IMR-90 (cell line): ENCODE data around the gene SLC6A4.

Experiments
- BHLHE40 ChIP-seq: fragments of 150-350 bp; IDR thresholded peaks from 2 replicates; pipeline ENCODE4 v1.6.1; 2016; ENCODE audit warnings: mild to moderate bottlenecking, low read depth, low read length
- CEBPB ChIP-seq: IDR thresholded peaks from 2 replicates; pipeline ENCODE4 v1.6.1; 2012; ENCODE audit warnings: low read depth, low read length, improper control_type of control experiment
- FOS ChIP-seq: fragments of 150-350 bp; IDR thresholded peaks from 2 replicates; pipeline ENCODE4 v1.6.1; 2016; ENCODE audit warnings: low read depth, low read length
- MAFK ChIP-seq: IDR thresholded peaks from 2 replicates; pipeline ENCODE4 v1.6.1; 2012; ENCODE audit warnings: low read depth, low read length, improper control_type of control experiment
- MAZ ChIP-seq: IDR thresholded peaks from 2 replicates; pipeline ENCODE4 v1.6.1; 2012; ENCODE audit warnings: low read depth, mild to moderate bottlenecking, low read length, improper control_type of control experiment, moderate library complexity, borderline replicate concordance
- MXI1 ChIP-seq: IDR thresholded peaks from 2 replicates; pipeline ENCODE4 v1.6.1; 2012; ENCODE audit warnings: low read depth, mild to moderate bottlenecking, low read length, moderate library complexity, borderline replicate concordance
- NFE2L2 ChIP-seq: fragments of 150-350 bp; IDR thresholded peaks from 2 replicates; pipeline ENCODE4 v1.6.1; 2016; ENCODE audit warnings: low read depth, mild to moderate bottlenecking, low read length
- POLR2A ChIP-seq: IDR thresholded peaks from 2 replicates; pipeline ENCODE4 v1.6.1; 2012; ENCODE audit warnings: mild to moderate bottlenecking, low read depth, low read length
- RCOR1 ChIP-seq: IDR thresholded peaks from 2 replicates; pipeline ENCODE4 v1.6.1; 2012; ENCODE audit warnings: mild to moderate bottlenecking, low read length, improper control_type of control experiment; ENCODE audit not compliant: insufficient replicate concordance
- RFX5 ChIP-seq: IDR thresholded peaks from 2 replicates; pipeline ENCODE4 v1.8.0; 2012; ENCODE audit warnings: low read depth, mild to moderate bottlenecking, low read length, moderate library complexity
- SMC3 ChIP-seq: fragments of 150-350 bp; IDR thresholded peaks from 2 replicates; pipeline ENCODE4 v1.6.1; 2016; ENCODE audit warnings: low read depth, mild to moderate bottlenecking, antibody characterized with exemption, low read length, moderate library complexity
- TF ChIP-seq, protein P1 (sequence below): fragments of 150-350 bp; IDR thresholded peaks from 2 replicates; pipeline ENCODE4 v1.6.1; 2016; ENCODE audit warnings: low read depth, mild to moderate bottlenecking, low read length, moderate library complexity, borderline replicate concordance
- TF ChIP-seq, protein P2 (sequence below): fragments of 150-350 bp; IDR thresholded peaks from 2 replicates; pipeline ENCODE4 v1.6.1; 2017; ENCODE audit warnings: mild to moderate bottlenecking, antibody characterized with exemption, low read length, low read depth
- TF ChIP-seq, protein P3 (sequence below): conservative IDR thresholded peaks from 2 replicates; pipeline ENCODE4 v1.5.1; 2012; ENCODE audit warnings: mild to moderate bottlenecking, low read depth, low read length, improper control_type of control experiment

DNA sequence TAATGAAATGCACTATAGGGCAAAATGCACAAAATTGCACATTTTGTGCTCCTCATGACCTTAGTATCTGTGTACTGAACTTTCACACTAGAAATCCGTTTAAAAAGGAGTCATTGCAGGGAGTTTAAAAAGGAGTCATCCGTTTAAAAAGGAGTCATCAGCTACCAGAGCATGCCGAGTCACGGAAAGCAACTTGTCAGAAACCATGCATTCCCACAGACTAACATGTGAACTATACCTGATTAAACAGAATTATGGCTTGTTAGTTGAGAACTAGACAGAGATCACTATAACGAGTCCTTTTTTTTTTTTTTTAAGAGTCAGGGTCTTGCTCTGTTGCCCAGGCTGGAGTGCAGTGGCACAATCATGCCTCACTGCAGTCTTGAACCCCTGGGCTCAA is 35.9 kb downstream of the SLC6A4 start:
- TF ChIP-seq, protein P1, sequence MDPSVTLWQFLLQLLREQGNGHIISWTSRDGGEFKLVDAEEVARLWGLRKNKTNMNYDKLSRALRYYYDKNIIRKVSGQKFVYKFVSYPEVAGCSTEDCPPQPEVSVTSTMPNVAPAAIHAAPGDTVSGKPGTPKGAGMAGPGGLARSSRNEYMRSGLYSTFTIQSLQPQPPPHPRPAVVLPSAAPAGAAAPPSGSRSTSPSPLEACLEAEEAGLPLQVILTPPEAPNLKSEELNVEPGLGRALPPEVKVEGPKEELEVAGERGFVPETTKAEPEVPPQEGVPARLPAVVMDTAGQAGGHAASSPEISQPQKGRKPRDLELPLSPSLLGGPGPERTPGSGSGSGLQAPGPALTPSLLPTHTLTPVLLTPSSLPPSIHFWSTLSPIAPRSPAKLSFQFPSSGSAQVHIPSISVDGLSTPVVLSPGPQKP: no peak
- TF ChIP-seq BHLHE40: no peak
- TF ChIP-seq RFX5: no peak
- TF ChIP-seq, protein P2, sequence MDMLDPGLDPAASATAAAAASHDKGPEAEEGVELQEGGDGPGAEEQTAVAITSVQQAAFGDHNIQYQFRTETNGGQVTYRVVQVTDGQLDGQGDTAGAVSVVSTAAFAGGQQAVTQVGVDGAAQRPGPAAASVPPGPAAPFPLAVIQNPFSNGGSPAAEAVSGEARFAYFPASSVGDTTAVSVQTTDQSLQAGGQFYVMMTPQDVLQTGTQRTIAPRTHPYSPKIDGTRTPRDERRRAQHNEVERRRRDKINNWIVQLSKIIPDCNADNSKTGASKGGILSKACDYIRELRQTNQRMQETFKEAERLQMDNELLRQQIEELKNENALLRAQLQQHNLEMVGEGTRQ: no peak
- TF ChIP-seq, protein P3, sequence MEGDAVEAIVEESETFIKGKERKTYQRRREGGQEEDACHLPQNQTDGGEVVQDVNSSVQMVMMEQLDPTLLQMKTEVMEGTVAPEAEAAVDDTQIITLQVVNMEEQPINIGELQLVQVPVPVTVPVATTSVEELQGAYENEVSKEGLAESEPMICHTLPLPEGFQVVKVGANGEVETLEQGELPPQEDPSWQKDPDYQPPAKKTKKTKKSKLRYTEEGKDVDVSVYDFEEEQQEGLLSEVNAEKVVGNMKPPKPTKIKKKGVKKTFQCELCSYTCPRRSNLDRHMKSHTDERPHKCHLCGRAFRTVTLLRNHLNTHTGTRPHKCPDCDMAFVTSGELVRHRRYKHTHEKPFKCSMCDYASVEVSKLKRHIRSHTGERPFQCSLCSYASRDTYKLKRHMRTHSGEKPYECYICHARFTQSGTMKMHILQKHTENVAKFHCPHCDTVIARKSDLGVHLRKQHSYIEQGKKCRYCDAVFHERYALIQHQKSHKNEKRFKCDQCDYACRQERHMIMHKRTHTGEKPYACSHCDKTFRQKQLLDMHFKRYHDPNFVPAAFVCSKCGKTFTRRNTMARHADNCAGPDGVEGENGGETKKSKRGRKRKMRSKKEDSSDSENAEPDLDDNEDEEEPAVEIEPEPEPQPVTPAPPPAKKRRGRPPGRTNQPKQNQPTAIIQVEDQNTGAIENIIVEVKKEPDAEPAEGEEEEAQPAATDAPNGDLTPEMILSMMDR: no peak
- no peak for TF ChIP-seq MAZ
- TF ChIP-seq POLR2A: no peak
- TF ChIP-seq FOS: no peak
- TF ChIP-seq SMC3: no peak
- no peak for TF ChIP-seq MAFK
- TF ChIP-seq NFE2L2: no peak
- no peak for TF ChIP-seq CEBPB
- TF ChIP-seq RCOR1: no peak
- TF ChIP-seq MXI1: no peak
